Upper lobe of left lung (tissue), 6 donors: ENCODE measurements around the gene SOX11. TPM values are rescaled to one million over a fixed set of nuclear protein-coding genes. Genes with fewer than 3 reads are reported as not detected.

Source experiments
- ATAC-seq, 2 donors: fragments of 200-7000 bp; cut with Tn5 transposase; one replicate each; pipeline ENCODE4 v1.9.1; 2022; ENCODE audit warnings: mild to moderate bottlenecking in 2 of 2, moderate library complexity in 2 of 2; ENCODE audit not compliant: low FRiP score in 2 of 2
- DNase-seq, 2 donors: peaks; one replicate each; pipeline ENCODE4 v3.0.0-alpha.2; 2019 to 2020
- H3K27ac ChIP-seq, 4 donors: fragments of 200-600 bp; sonication (generic); one replicate each; pipeline ENCODE4 v1.5.1; 2016 to 2019
- H3K27me3 ChIP-seq, 4 donors: fragments of 200-600 bp; sonication (generic); one replicate each; pipeline ENCODE4 v1.5.1; 2017 to 2019
- H3K36me3 ChIP-seq, 4 donors: fragments of 200-600 bp; sonication (generic); one replicate each; pipeline ENCODE4 v1.5.1; 2016 to 2019
- H3K4me1 ChIP-seq, 4 donors: fragments of 200-600 bp; sonication (generic); one replicate each; pipeline ENCODE4 v1.5.1; 2018 to 2019
- H3K4me3 ChIP-seq, 4 donors: fragments of 200-600 bp; sonication (generic); one replicate each; pipeline ENCODE4 v1.5.1; 2017 to 2019; ENCODE audit warnings: mild to moderate bottlenecking in 2 of 4, moderate library complexity in 1 of 4
- H3K9me3 ChIP-seq, 4 donors: fragments of 200-600 bp; sonication (generic); one replicate each; pipeline ENCODE4 v1.5.1; 2018 to 2019
- EP300 ChIP-seq, 4 donors: sonication (generic); formaldehyde crosslinking; IDR thresholded peaks; one replicate each; pipeline ENCODE4 v1.5.1; 2017; ENCODE audit warnings: antibody characterized with exemption in 4 of 4, control low read depth in 2 of 4
- POLR2A ChIP-seq, 4 donors: fragments of 450-650 bp; IDR thresholded peaks; one replicate each; pipeline ENCODE4 v1.5.1; 2016 to 2017; ENCODE audit warnings: antibody characterized with exemption in 4 of 4, mild to moderate bottlenecking in 2 of 4
- POLR2AphosphoS5 ChIP-seq, 2 donors: sonication (generic); formaldehyde crosslinking; IDR thresholded peaks; one replicate each; pipeline ENCODE4 v1.5.1; 2017; ENCODE audit warnings: antibody characterized with exemption in 2 of 2
- WGBS, 2 donors: methylation state at CpG; one replicate each; pipeline ENCODE4 v1.1.5; 2017 to 2018; 5-methylcytosine and 5-hydroxymethylcytosine counted together
- total RNA-seq, 6 donors: library from RNA; depleted of rRNA in 4 of 6; stranded (reverse); fragments of >200 nt in 4 of 6; gene quantifications; one replicate each; pipeline versions ENCODE4 v1.1.0 to v1.2.1, GENCODE V29; 2016 to 2021
- TF ChIP-seq, protein P1 (sequence below), 6 experiments: fragments of 450-650 bp in 4 of 6; fragments of 200-600 bp in 2 of 6; sonication (generic) in 2 of 6; IDR thresholded peaks; one replicate each; pipeline ENCODE4 v1.5.1; 2016 to 2019; ENCODE audit warnings: antibody characterized with exemption in 6 of 6
- donor health status: DM: no; HTN: no; CAD: no; lungs with moderate emphysema.
- donor health status: DM: no; HTN: yes; CAD: no; lungs with severe emphysema.

The SOX11 gene
- total RNA-seq, 6 donors from 2014 or later: 0.06 to 0.13 TPM; not detected in 4

DNA sequence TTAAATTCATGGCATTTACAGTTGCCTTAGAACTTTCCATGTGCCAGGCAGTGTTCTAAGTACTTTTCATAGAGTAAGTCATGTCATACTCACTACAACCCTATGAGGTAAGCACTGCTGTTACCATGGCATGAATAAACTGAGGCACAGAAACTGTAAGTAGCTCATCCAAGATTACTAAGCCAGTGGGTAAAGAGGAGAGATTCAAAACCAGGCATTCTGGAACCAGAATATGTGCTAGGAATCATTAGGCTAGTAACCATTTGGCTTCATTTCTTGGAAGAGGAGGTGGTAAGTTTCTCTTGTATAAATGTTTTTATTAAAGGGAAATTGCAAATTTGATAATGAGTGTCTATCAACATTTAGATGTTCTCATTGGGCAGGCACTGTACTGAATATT lies 35.1 kb downstream of the SOX11 start:
- Histone ChIP-seq H3K9me3 (no peaks in the 10 kb centered on the region), H3K27ac (no peak overlapping the region), H3K4me3 (no peak overlapping the region), H3K36me3 (no peaks in the 10 kb centered on the region), H3K4me1 (peaks cover 0 to 5% (median 0%) of the 10 kb centered on the region in 4 donors), H3K27me3 (no peaks in the 10 kb centered on the region)
- ATAC-seq (no peak), DNase-seq (no peak)
- TF ChIP-seq POLR2A (IDR thresholded peaks at IDR 0.05) (no peak), POLR2AphosphoS5 (IDR thresholded peaks at IDR 0.05) (no peak), EP300 (IDR thresholded peaks at IDR 0.05) (no peak)
- TF ChIP-seq, protein P1, sequence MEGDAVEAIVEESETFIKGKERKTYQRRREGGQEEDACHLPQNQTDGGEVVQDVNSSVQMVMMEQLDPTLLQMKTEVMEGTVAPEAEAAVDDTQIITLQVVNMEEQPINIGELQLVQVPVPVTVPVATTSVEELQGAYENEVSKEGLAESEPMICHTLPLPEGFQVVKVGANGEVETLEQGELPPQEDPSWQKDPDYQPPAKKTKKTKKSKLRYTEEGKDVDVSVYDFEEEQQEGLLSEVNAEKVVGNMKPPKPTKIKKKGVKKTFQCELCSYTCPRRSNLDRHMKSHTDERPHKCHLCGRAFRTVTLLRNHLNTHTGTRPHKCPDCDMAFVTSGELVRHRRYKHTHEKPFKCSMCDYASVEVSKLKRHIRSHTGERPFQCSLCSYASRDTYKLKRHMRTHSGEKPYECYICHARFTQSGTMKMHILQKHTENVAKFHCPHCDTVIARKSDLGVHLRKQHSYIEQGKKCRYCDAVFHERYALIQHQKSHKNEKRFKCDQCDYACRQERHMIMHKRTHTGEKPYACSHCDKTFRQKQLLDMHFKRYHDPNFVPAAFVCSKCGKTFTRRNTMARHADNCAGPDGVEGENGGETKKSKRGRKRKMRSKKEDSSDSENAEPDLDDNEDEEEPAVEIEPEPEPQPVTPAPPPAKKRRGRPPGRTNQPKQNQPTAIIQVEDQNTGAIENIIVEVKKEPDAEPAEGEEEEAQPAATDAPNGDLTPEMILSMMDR (IDR thresholded peaks at IDR 0.05): no peak

DNA sequence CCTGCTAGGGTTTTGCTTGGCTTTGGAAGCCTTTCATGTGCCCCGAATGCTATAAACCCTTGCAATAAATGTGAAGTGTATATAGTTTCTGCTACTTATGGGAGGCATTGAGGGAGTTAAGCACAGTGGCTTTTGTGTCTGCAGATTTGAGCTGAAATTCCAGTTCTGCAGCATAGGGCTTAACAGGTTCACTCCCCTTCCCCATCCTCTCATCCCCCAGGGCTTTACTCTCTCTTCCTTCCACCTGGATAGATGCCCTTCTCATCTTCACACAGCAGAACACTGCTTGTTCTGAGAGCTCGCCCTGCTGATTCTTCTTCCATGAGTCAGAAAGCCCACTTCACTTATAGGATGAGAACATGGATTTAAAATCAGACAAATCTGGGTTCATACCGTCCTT lies 37.2 kb downstream of the SOX11 start:
- Histone ChIP-seq H3K9me3 (no peaks in the 10 kb centered on the region), H3K36me3 (no peaks in the 10 kb centered on the region), H3K27ac (no peak overlapping the region), H3K4me1 (peaks cover 0 to 5% (median 0%) of the 10 kb centered on the region in 4 donors), H3K4me3 (no peak overlapping the region), H3K27me3 (no peaks in the 10 kb centered on the region)
- DNase-seq: no peak
- no peak for ATAC-seq
- WGBS, 2 donors: 87% methylated on average over 3 of the region's 3 CpGs
- TF ChIP-seq POLR2A (IDR thresholded peaks at IDR 0.05): no peak
- TF ChIP-seq, protein P1 (IDR thresholded peaks at IDR 0.05): no peak
- no peak for TF ChIP-seq POLR2AphosphoS5 (IDR thresholded peaks at IDR 0.05)
- no peak for TF ChIP-seq EP300 (IDR thresholded peaks at IDR 0.05)

DNA sequence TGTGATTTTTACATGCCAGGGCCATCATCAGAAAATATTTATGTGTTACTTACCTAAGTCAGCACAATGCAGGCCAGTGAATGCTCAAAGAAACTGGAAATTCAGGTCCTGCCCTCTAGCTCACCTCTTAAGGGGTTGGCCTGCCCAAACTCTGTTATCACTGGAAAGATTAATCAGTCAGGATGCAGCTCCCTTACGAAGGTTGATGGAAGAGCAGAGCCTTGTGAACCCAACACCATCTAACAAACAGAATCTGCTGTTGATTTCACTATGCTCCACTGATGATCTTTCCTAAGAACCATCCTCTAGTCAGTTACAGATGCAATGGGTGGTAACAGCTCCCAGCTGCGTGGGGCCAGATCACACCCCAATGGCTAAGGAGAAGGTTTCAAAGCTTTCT lies 38.2 kb downstream of the SOX11 start:
- H3K36me3 ChIP-seq: no peaks in the 10 kb centered on the region
- no peaks in the 10 kb centered on the region for H3K27me3 ChIP-seq
- TF ChIP-seq EP300 (IDR thresholded peaks at IDR 0.05): no peak
- TF ChIP-seq POLR2A (IDR thresholded peaks at IDR 0.05): no peak
- TF ChIP-seq, protein P1 (IDR thresholded peaks at IDR 0.05): no peak
- TF ChIP-seq POLR2AphosphoS5 (IDR thresholded peaks at IDR 0.05): no peak
- H3K4me1 ChIP-seq: peaks cover 0 to 5% (median 0%) of the 10 kb centered on the region in 4 donors
- no peak overlapping the region for H3K27ac ChIP-seq
- no peak overlapping the region for H3K4me3 ChIP-seq
- H3K9me3 ChIP-seq: no peaks in the 10 kb centered on the region
- DNase-seq: no peak
- 63 to 76% methylated on average over 2 of the region's 2 CpGs for WGBS, 2 donors
- ATAC-seq: no peak

DNA sequence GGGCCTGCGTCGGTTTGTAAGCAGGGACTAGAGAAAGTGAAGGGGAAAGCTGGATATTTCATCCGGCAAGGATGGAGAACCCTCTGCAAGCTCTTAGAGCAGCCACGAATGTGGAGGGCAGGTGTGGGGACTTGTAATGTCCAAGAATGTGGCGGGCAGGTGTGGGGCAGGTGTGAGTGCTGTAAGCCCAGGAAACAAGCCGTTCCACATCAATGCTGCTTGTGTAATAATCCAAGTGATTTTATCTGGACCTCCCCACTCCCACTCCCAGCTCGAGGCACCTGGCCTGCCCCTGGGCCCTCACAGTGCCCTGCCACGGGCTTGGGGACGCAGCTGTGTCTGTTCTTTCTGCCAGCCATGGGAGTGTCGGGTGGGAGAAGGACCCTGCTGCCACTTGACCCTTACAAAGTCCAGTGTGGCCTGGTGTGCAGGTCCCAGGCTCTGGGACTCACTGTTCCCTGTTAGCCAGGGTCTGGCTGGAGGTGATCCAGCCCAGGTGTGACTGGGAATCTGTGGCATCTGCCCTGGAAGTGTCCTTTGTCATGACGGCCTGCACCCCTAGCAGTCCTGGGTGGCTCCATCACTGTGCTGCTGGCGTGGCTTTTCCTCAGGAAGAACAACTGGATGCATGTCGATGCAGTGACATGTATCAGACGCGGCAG lies 42.8 kb downstream of the SOX11 start:
- H3K4me3 ChIP-seq: no peak overlapping the region
- DNase-seq: peak in 1 of 2 donors; percentile 40
- peak; percentile 10 to 37 for ATAC-seq
- 73 to 84% methylated on average over 9 to 14 of the region's 15 CpGs for WGBS, 2 donors
- peaks cover 0 to 4% (median 1%) of the 10 kb centered on the region in 4 donors for H3K4me1 ChIP-seq
- H3K27ac ChIP-seq: no peak overlapping the region
- TF ChIP-seq POLR2AphosphoS5 (IDR thresholded peaks at IDR 0.05) (no peak), EP300 (IDR thresholded peaks at IDR 0.05) (no peak), POLR2A (IDR thresholded peaks at IDR 0.05) (no peak)
- TF ChIP-seq, protein P1 (IDR thresholded peaks at IDR 0.05): no peak
- H3K9me3 ChIP-seq: no peaks in the 10 kb centered on the region
- H3K36me3 ChIP-seq: no peaks in the 10 kb centered on the region
- H3K27me3 ChIP-seq: no peaks in the 10 kb centered on the region

DNA sequence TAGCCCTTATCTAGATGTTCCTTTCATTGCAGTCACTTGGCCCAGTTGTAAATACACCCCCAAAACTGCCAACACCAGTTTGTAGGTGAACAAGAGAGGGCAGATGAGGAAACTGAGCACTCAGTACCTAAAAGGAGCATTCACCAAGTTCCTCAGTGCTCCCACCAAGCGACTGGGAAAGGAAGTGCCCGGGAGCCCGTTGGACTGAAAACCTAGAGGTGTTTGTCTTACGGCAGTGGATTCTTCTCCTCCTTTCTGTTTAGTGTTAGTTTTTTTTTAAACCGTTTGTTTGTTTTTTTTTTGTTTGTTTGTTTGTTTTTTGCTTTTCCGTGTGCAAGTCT lies 43.3 kb downstream of the SOX11 start:
- Histone ChIP-seq H3K27me3 (no peaks in the 10 kb centered on the region), H3K36me3 (no peaks in the 10 kb centered on the region), H3K4me1 (peaks cover 0 to 4% (median 2%) of the 10 kb centered on the region in 4 donors), H3K9me3 (no peaks in the 10 kb centered on the region), H3K27ac (no peak overlapping the region), H3K4me3 (no peak overlapping the region)
- ATAC-seq (no peak), DNase-seq (no peak)
- WGBS, 2 donors: 79 to 84% methylated on average over 6 of the region's 6 CpGs
- no peak for TF ChIP-seq POLR2AphosphoS5 (IDR thresholded peaks at IDR 0.05)
- TF ChIP-seq, protein P1 (IDR thresholded peaks at IDR 0.05): no peak
- no peak for TF ChIP-seq EP300 (IDR thresholded peaks at IDR 0.05)
- no peak for TF ChIP-seq POLR2A (IDR thresholded peaks at IDR 0.05)
